Esophagus squamous epithelium (tissue), 4 donors: ENCODE data around the gene CAMK4.

Experiments used
- CTCF ChIP-seq, 6 experiments: fragments of 450-650 bp in 4 of 6; fragments of 200-600 bp in 2 of 6; sonication (generic) in 2 of 6; IDR thresholded peaks; one replicate each; pipeline ENCODE4 v1.5.1; 2016 to 2019; ENCODE audit warnings: antibody characterized with exemption in 6 of 6, mild to moderate bottlenecking in 4 of 6, moderate library complexity in 4 of 6
- POLR2A ChIP-seq, 4 donors: fragments of 450-650 bp; IDR thresholded peaks; one replicate each; pipeline ENCODE4 v1.6.1; 2017; ENCODE audit warnings: antibody characterized with exemption in 4 of 4, mild to moderate bottlenecking in 4 of 4, moderate library complexity in 3 of 4

- TF ChIP-seq CTCF (IDR thresholded peaks at IDR 0.05): no peak
- TF ChIP-seq POLR2A (IDR thresholded peaks at IDR 0.05): no peak
Measured at GRCh38 chr5:111408817-111409216, 184.6 kb downstream of the CAMK4 start.
